Upper lobe of right lung (tissue), 1 donor: ENCODE results near the gene NEU1. TPM values are rescaled to one million over a fixed set of nuclear protein-coding genes. Genes with fewer than 3 reads are reported as not detected.
"Not testable (repeated sequence)": the region's sequence is repeated elsewhere in the genome, so short reads cannot be mapped to it uniquely, and the experiment has no call there.

Source experiments
- ATAC-seq: fragments of 200-7000 bp; cut with Tn5 transposase; one replicate; pipeline ENCODE4 v1.9.1; 2020; ENCODE audit warnings: mild to moderate bottlenecking, moderate library complexity
- DNase-seq: peaks from one replicate; pipeline ENCODE4 v3.0.0-alpha.2; 2020
- H3K27ac ChIP-seq: fragments of 200-600 bp; one replicate; pipeline ENCODE4 v1.8.0; 2022
- H3K27me3 ChIP-seq: fragments of 200-600 bp; one replicate; pipeline ENCODE4 v1.8.0; 2022; ENCODE audit warnings: mild to moderate bottlenecking
- H3K36me3 ChIP-seq: fragments of 200-600 bp; one replicate; pipeline ENCODE4 v1.8.0; 2022
- H3K4me1 ChIP-seq: fragments of 200-600 bp; one replicate; pipeline ENCODE4 v1.8.0; 2022
- H3K4me3 ChIP-seq: fragments of 200-600 bp; one replicate; pipeline ENCODE4 v1.8.0; 2022; ENCODE audit warnings: mild to moderate bottlenecking
- H3K9me3 ChIP-seq: fragments of 200-600 bp; one replicate; pipeline ENCODE4 v1.8.0; 2022
- intact Hi-C: fragments of 100-400 bp; cut with DNase I; formaldehyde crosslinking; loops from one replicate; pipeline ENCODE4 v1.11.0; 2022
- total RNA-seq: library from RNA; stranded (reverse); fragmentation: NEBNext Ultra II Directional; extraction: Animal tissue kit (Norgen Biotek cat#: 25700); gene quantifications from one replicate; pipeline ENCODE4 v1.2.1, GENCODE V29; 2021
- TF ChIP-seq, protein P1 (sequence below): fragments of 200-600 bp; IDR thresholded peaks from one replicate; pipeline ENCODE4 v1.8.0; 2022; ENCODE audit warnings: antibody characterized with exemption
- donor health status: DM: no; HTN: yes; CAD: no; lungs with severe emphysema.

NEU1 gene
- total RNA-seq, 1 donor from 2014 or later, result 81.0 TPM

GRCh38 chr6:31859923-31860322 is 2.7 kb downstream of the NEU1 start:
- Histone ChIP-seq H3K4me1 (peaks cover 6% of the 10 kb centered on the region), H3K4me3 (no peak overlapping the region), H3K9me3 (no peaks in the 10 kb centered on the region), H3K27ac (no peak overlapping the region), H3K36me3 (peaks cover 45% of the 10 kb centered on the region), H3K27me3 (no peaks in the 10 kb centered on the region)
- DNase-seq (no peak), ATAC-seq (no peak)
- TF ChIP-seq, protein P1, sequence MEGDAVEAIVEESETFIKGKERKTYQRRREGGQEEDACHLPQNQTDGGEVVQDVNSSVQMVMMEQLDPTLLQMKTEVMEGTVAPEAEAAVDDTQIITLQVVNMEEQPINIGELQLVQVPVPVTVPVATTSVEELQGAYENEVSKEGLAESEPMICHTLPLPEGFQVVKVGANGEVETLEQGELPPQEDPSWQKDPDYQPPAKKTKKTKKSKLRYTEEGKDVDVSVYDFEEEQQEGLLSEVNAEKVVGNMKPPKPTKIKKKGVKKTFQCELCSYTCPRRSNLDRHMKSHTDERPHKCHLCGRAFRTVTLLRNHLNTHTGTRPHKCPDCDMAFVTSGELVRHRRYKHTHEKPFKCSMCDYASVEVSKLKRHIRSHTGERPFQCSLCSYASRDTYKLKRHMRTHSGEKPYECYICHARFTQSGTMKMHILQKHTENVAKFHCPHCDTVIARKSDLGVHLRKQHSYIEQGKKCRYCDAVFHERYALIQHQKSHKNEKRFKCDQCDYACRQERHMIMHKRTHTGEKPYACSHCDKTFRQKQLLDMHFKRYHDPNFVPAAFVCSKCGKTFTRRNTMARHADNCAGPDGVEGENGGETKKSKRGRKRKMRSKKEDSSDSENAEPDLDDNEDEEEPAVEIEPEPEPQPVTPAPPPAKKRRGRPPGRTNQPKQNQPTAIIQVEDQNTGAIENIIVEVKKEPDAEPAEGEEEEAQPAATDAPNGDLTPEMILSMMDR, result no peak
- intact Hi-C loops, result no loop called here

GRCh38 chr6:31858707-31859106 is 3.9 kb downstream of the NEU1 start:
- DNase-seq (no peak), ATAC-seq (no peak)
- no peak overlapping the region for H3K4me3 ChIP-seq
- no peaks in the 10 kb centered on the region for H3K9me3 ChIP-seq
- H3K27ac ChIP-seq, result no peak overlapping the region
- intact Hi-C loops, result no loop called here
- H3K27me3 ChIP-seq, result no peaks in the 10 kb centered on the region
- peaks cover 6% of the 10 kb centered on the region for H3K4me1 ChIP-seq
- peaks cover 45% of the 10 kb centered on the region for H3K36me3 ChIP-seq
- TF ChIP-seq, protein P1, result no peak

DNA sequence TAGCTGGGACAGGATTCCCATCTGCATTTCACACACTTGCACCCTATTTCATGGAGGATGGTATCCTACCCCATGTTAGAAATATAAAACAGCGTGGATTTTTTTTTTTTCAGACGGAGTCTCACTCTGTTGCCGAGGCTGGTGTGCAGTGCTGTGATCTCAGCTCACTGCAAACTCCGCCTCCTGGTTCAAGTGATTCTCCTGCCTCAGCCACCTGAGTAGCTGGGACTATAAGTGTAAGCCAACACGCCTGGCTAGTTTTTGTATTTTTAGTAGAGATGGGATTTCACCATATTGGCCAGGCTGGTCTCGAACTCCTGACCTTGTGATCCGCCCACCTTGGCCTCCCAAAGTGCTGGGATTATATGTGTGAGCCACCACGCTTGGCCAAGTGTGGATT is 4.8 kb downstream of the NEU1 start:
- ATAC-seq, DNase-seq, H3K4me3 ChIP-seq, H3K27ac ChIP-seq, H3K4me1 ChIP-seq, H3K27me3 ChIP-seq, H3K9me3 ChIP-seq, intact Hi-C loops: not testable (repeated sequence)
- peaks cover 45% of the 10 kb centered on the region for H3K36me3 ChIP-seq

- ATAC-seq, H3K9me3 ChIP-seq, H3K4me1 ChIP-seq, H3K4me3 ChIP-seq, intact Hi-C loops, H3K27me3 ChIP-seq, H3K27ac ChIP-seq, DNase-seq, H3K36me3 ChIP-seq: not testable (repeated sequence)
These were observed 10.5 kb downstream of the NEU1 start for GRCh38 chr6:31851980-31852718.

- Histone ChIP-seq H3K4me1 (no peaks in the 10 kb centered on the region), H3K27ac (no peak overlapping the region), H3K4me3 (no peak overlapping the region), H3K27me3 (no peaks in the 10 kb centered on the region), H3K9me3 (no peaks in the 10 kb centered on the region), H3K36me3 (no peaks in the 10 kb centered on the region)
- no peak for ATAC-seq
- no peak for DNase-seq
- TF ChIP-seq, protein P1, result no peak
- intact Hi-C loops, result no loop called here
These were observed 11.2 kb downstream of the NEU1 start for GRCh38 chr6:31851485-31851832.

DNA sequence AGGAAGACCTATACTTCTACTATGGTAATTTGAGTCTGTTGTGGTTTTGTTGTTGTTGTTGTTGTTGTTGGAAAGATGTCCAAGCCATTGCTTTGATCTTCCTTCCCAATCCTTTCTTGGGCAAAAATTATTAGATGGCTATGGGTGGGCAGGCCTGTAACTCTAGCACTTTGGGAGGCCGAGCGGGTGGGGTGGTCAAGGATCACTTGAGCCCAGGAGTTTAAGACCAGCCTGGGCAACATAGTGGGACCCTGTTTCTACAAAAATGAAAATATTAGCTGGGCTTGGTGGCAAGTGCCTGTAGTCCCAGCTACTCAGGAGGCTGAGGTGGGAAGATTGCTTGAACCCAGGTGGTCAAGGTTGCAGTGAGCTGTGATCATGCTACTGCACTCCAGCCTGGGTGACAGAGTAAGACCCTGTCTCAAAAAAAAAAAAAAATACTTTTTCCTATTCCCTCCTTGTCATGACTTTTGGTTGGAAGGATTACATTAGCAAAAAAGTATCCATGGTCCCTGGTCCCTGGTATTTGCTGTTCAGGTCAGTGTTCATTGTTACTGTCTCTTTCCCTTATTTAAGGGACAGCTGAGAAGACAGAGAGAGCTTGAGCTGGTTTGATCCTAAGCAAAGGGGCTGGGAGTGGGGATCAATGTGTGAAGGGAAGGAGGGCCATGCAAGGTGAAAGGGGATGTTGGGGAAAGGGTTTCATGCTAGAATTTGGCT is 11.7 kb downstream of the NEU1 start:
- ATAC-seq, result no peak
- DNase-seq, result no peak
- TF ChIP-seq, protein P1, result no peak
- H3K4me1 ChIP-seq, result no peaks in the 10 kb centered on the region
- H3K27ac ChIP-seq, result no peak overlapping the region
- H3K27me3 ChIP-seq, result no peaks in the 10 kb centered on the region
- no peaks in the 10 kb centered on the region for H3K9me3 ChIP-seq
- no peak overlapping the region for H3K4me3 ChIP-seq
- H3K36me3 ChIP-seq, result no peaks in the 10 kb centered on the region
- intact Hi-C loops, result no loop called here
